Type B pancreatic cell (in vitro differentiated cells): Measurements from ENCODE around the gene TRPM3. TPM values are rescaled to one million over a fixed set of nuclear protein-coding genes. Genes with fewer than 3 reads are reported as not detected.

ENCODE experiments used
- DNase-seq: peaks from one replicate; pipeline ENCODE4 v3.0.0; 2021; ENCODE audit warnings: mixed read lengths; ENCODE audit not compliant: unreplicated experiment; ENCODE audit errors: extremely low spot score
- H3K27ac Mint-ChIP-seq: 2 replicates; pipeline ENCODE4 v1.8.0; 2021; ENCODE audit warnings: mild to moderate bottlenecking, mixed read lengths
- H3K27me3 Mint-ChIP-seq: 2 replicates; pipeline ENCODE4 v1.8.0; 2021; ENCODE audit warnings: mixed read lengths
- H3K36me3 Mint-ChIP-seq: 2 replicates; pipeline ENCODE4 v1.8.0; 2021; ENCODE audit warnings: mixed read lengths
- H3K4me1 Mint-ChIP-seq: one replicate; pipeline ENCODE4 v1.8.0; 2021; ENCODE audit warnings: mixed read lengths; ENCODE audit not compliant: unreplicated experiment
- H3K4me3 Mint-ChIP-seq: 2 replicates; pipeline ENCODE4 v1.8.0; 2021; ENCODE audit warnings: mild to moderate bottlenecking, mixed read lengths
- H3K9me3 Mint-ChIP-seq: 2 replicates; pipeline ENCODE4 v1.8.0; 2021; ENCODE audit warnings: mixed read lengths
- total RNA-seq: library from RNA; stranded (reverse); gene quantifications from 2 replicates; pipeline ENCODE4 v1.2.1, GENCODE V29; 2021; ENCODE audit warnings: low replicate concordance
- TF ChIP-seq, protein P1 (sequence below): fragments of 200-600 bp; sonication (generic); conservative IDR thresholded peaks from 2 replicates; pipeline ENCODE4 v1.5.0; 2021; ENCODE audit warnings: antibody characterized with exemption, mild to moderate bottlenecking

Gene TRPM3
- total RNA-seq, 1 donor from 2014 or later: 17.0 TPM

DNA sequence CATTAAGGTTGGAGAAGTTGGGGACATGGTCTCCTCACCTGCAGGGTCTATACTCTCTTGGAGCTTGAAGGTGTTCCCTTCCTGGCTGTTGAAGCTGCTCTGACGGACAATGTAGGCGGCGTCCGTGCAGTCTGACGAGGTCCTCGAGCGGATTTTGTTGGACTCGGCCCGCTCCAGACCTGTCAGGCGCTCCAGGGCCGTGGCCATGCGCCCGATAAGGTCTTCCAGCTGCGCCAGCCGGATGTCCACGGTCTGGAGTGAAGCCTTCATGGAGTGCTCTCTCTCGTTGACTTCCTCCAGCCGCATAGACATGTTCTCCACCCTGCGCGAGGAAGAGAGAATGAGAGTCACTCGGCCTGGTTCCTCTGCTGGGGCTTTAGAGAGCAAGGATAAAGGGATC is 584.3 kb downstream of the TRPM3 start:
- Mint-ChIP-seq H3K27ac (no peak overlapping the region), H3K27me3 (no peaks in the 10 kb centered on the region), H3K4me3 (no peak overlapping the region), H3K9me3 (no peaks in the 10 kb centered on the region), H3K36me3 (no peaks in the 10 kb centered on the region), H3K4me1 (peaks cover 7% of the 10 kb centered on the region)
- TF ChIP-seq, protein P1, sequence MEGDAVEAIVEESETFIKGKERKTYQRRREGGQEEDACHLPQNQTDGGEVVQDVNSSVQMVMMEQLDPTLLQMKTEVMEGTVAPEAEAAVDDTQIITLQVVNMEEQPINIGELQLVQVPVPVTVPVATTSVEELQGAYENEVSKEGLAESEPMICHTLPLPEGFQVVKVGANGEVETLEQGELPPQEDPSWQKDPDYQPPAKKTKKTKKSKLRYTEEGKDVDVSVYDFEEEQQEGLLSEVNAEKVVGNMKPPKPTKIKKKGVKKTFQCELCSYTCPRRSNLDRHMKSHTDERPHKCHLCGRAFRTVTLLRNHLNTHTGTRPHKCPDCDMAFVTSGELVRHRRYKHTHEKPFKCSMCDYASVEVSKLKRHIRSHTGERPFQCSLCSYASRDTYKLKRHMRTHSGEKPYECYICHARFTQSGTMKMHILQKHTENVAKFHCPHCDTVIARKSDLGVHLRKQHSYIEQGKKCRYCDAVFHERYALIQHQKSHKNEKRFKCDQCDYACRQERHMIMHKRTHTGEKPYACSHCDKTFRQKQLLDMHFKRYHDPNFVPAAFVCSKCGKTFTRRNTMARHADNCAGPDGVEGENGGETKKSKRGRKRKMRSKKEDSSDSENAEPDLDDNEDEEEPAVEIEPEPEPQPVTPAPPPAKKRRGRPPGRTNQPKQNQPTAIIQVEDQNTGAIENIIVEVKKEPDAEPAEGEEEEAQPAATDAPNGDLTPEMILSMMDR: no peak
- DNase-seq: no peak

DNA sequence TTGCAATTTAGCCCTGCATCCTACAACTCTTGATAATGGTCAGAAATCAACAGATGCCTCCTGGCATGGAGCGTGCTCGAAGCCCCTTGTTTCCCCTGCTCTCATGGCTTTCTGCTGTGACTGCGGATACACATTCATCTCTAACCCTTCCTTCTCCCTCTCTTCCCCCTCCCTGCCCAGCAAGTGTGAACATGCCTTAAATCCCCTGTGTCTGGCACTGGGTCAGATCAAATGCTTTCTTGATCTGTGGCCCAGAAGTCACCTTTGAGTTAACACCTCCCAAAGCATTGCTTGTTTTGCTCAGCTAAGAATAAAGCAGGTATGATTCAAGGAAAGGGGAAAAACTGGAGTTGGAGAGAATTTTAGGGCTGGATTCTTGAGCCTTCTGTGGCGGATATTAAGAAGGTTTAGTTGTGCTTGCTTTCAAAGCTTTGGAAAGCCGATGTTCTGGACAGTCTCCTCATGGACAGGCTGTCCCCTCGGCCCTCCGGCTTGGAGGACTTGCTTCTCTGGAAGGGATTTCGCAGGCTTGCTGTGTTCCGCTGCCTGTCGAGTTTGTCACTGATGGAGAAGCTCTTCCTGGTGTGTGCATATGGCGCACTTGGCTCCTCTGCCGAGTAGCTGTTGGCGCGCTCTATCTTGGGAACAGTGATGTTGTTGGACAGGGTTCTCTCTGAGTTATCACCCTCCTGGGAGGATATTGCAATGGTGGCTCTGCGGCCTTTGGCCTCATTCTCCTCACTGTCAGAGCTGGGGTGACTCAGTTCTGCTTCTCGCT is 585.7 kb downstream of the TRPM3 start:
- Mint-ChIP-seq H3K27ac (no peak overlapping the region), H3K27me3 (no peaks in the 10 kb centered on the region)

DNA sequence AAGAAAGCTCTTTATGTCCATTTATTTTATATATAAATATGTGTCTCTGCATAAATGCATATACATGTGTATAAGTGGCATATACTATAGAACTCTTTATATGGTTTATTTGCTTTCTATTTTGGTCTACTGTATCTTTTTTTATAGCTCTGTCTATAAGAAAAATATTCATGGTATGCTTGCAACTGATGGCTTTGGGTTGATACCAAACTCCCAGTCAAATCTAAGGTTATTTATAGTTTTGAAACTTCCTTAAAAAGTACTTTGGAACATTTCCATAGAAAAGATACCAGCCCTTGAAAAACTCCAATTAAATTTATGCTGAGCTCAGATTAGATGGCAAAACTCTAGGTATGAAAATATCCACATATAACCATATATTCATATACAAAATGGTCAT is 587.0 kb downstream of the TRPM3 start:
- DNase-seq: no peak
- peaks cover 11% of the 10 kb centered on the region for H3K4me1 Mint-ChIP-seq
- H3K4me3 Mint-ChIP-seq: no peak overlapping the region
- no peak overlapping the region for H3K27ac Mint-ChIP-seq
- TF ChIP-seq, protein P1: no peak
- H3K9me3 Mint-ChIP-seq: no peaks in the 10 kb centered on the region
- no peaks in the 10 kb centered on the region for H3K27me3 Mint-ChIP-seq
- no peaks in the 10 kb centered on the region for H3K36me3 Mint-ChIP-seq

More for the DNA sequence above, 585.7 kb downstream of the TRPM3 start:
- H3K4me3 Mint-ChIP-seq: no peak overlapping the region
- TF ChIP-seq, protein P1: no peak
- no peak for DNase-seq
- H3K4me1 Mint-ChIP-seq: peaks cover 11% of the 10 kb centered on the region
- H3K9me3 Mint-ChIP-seq: no peaks in the 10 kb centered on the region
- H3K36me3 Mint-ChIP-seq: no peaks in the 10 kb centered on the region

DNA sequence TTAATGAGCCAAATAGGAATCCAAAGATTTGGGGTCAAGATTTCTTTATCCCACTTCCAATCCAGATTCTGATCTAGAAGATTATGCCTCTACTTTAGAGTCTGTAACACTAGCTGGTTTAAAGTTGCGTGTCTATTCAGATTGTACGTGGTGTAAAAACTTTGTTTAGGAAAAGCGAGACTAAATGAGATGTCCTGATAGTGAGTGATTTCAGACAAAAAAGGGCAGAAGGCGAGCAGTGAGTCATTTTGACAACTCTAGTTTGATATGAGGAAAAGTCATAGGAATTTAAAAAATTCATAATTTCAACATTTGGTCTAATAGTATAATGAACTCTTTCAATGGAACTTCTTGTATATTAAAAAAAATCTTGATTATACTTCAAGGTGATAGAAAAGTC is 587.4 kb downstream of the TRPM3 start:
- H3K27ac Mint-ChIP-seq: no peak overlapping the region
- TF ChIP-seq, protein P1: no peak
- DNase-seq: no peak
- H3K36me3 Mint-ChIP-seq: no peaks in the 10 kb centered on the region
- H3K4me3 Mint-ChIP-seq: no peak overlapping the region
- no peaks in the 10 kb centered on the region for H3K9me3 Mint-ChIP-seq
- H3K4me1 Mint-ChIP-seq: peaks cover 7% of the 10 kb centered on the region
- no peaks in the 10 kb centered on the region for H3K27me3 Mint-ChIP-seq

DNA sequence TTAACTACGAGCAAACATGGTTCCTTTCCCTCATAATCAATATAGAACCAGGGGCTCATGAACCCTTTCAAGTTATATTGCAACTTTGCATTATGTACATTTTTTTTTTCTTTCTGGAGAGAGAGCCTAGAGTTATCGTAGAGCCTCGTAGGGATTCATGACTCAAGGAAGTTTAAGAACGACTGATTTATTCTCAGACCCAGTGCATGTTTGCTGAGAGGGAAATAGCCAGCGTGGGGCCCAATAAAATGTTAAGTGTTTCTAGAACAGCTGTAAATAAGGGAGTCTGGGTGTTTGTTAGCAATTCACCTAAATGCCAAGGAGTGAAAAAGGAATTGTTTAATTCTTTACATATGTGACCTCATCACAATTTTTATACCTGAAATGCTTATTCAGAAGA is 587.9 kb downstream of the TRPM3 start:
- H3K9me3 Mint-ChIP-seq: no peaks in the 10 kb centered on the region
- H3K27ac Mint-ChIP-seq: no peak overlapping the region
- no peaks in the 10 kb centered on the region for H3K27me3 Mint-ChIP-seq
- H3K4me3 Mint-ChIP-seq: no peak overlapping the region
- TF ChIP-seq, protein P1: no peak
- peaks cover 5% of the 10 kb centered on the region for H3K4me1 Mint-ChIP-seq
- no peaks in the 10 kb centered on the region for H3K36me3 Mint-ChIP-seq
- no peak for DNase-seq
